ENCODE data around the gene RNF7.
"Not testable (repeated sequence)": the region's sequence is repeated elsewhere in the genome, so short reads cannot be mapped to it uniquely, and the experiment has no call there.

RNF7 gene

GRCh38 chr3:141735770-141736465 lies 2.2 kb upstream of the RNF7 start:
- DNase-seq: no peak

GRCh38 chr3:141737093-141737492 lies 1.0 kb upstream of the RNF7 start:
- DNase-seq: no peak

- DNase-seq: no peak
Measured at GRCh38 chr3:141737678-141738021, 448 bp upstream of the RNF7 start.

GRCh38 chr3:141738891-141739363 lies 829 bp downstream of the RNF7 start:
- peak; percentile 53 for DNase-seq

GRCh38 chr3:141739731-141740130 lies 1.6 kb downstream of the RNF7 start:
- DNase-seq: no peak

- DNase-seq: peak; percentile 9
Measured at GRCh38 chr3:141740349-141740748, 2.3 kb downstream of the RNF7 start.

GRCh38 chr3:141743305-141743704 lies 5.2 kb downstream of the RNF7 start:
- no peak for DNase-seq

- DNase-seq: no peak
Measured at GRCh38 chr3:141746962-141747361, 8.9 kb downstream of the RNF7 start.

GRCh38 chr3:141753399-141753798 lies 15.3 kb downstream of the RNF7 start:
- no peak for DNase-seq

GRCh38 chr3:141754032-141754431 lies 15.9 kb downstream of the RNF7 start:
- DNase-seq: no peak

GRCh38 chr3:141762552-141762951 lies 24.5 kb downstream of the RNF7 start:
- DNase-seq: not testable (repeated sequence)

- no peak for DNase-seq
Measured at GRCh38 chr3:141763088-141763750, 25.1 kb downstream of the RNF7 start, which contains the start of gene GRK7. Gene GRK7 (plus strand): TSS chr3:141763408. CDS start chr3:141778285, 14,877 bp downstream.

GRCh38 chr3:141764045-141764444 lies 25.9 kb downstream of the RNF7 start:
- DNase-seq: no peak

GRCh38 chr3:141764465-141764864 lies 26.4 kb downstream of the RNF7 start:
- no peak for DNase-seq

GRCh38 chr3:141764986-141765385 lies 26.9 kb downstream of the RNF7 start:
- DNase-seq: no peak

GRCh38 chr3:141767066-141767465 lies 29.0 kb downstream of the RNF7 start:
- no peak for DNase-seq

- no peak for DNase-seq
Measured at GRCh38 chr3:141769221-141769894, 31.3 kb downstream of the RNF7 start.

- no peak for DNase-seq
Measured at GRCh38 chr3:141773676-141774075, 35.6 kb downstream of the RNF7 start.

- no peak for DNase-seq
Measured at GRCh38 chr3:141776376-141776775, 38.3 kb downstream of the RNF7 start.

- DNase-seq: no peak
Measured at GRCh38 chr3:141776885-141777284, 38.8 kb downstream of the RNF7 start.

- DNase-seq: no peak
Measured at GRCh38 chr3:141777957-141778813, 40.1 kb downstream of the RNF7 start.

GRCh38 chr3:141779667-141780066 lies 41.6 kb downstream of the RNF7 start:
- DNase-seq: no peak

- no peak for DNase-seq
Measured at GRCh38 chr3:141782386-141782932, 44.4 kb downstream of the RNF7 start.
